Measurements from ENCODE around the gene NACC2.

GRCh38 chr9:136079211-136079915, 15.7 kb downstream of the NACC2 start:
- TF ChIP-seq CTCF (conservative IDR thresholded peaks at IDR 0.05; ENCODE audit: low read depth in 2 of 2): 0 out of 4 replicates have a peak, but pooled peaks of 1 of the 2 experiments have one; percentile 5
- no peak for TF ChIP-seq EZH2phosphoT487 (IDR thresholded peaks at IDR 0.05; ENCODE audit: unreplicated experiment)
- no peak for TF ChIP-seq POLR2AphosphoS5 (IDR thresholded peaks at IDR 0.05; ENCODE audit: low read depth)
